ENCODE measurements around the gene IGDCC3. TPM values are rescaled to one million over a fixed set of nuclear protein-coding genes. Genes with fewer than 3 reads are reported as not detected.
A peak's percentile ranks its signal among the peaks of the same experiment; 100 is the strongest.

Gene IGDCC3
- total RNA-seq, 1 donor from 2014 or later: 342 TPM

DNA sequence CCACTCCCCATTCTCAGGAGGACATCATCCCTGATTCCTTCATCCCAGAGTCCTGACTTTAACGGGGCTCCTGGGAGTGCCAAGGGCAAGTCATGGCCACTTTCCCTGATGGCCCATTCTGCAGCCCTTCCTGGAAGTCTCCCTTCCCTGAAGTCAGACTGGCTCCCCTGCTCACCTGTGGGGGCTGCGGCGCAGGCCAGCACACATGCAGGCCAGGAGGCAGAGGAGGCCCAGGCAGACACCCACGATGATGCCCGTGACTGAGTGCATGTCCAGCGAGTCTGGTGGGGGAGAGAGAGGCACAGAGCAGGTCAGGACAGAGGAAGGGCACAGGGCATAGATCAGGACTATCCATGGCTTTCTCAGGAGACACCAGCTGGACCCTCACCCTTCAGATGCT, 8.6 kb upstream of the IGDCC3 start:
- no peak for DNase-seq
- H3K36me3 Mint-ChIP-seq (ENCODE audit: unreplicated experiment): peaks cover 5% of the 10 kb centered on the region
- peaks cover 2% of the 10 kb centered on the region for H3K27me3 Mint-ChIP-seq (ENCODE audit: unreplicated experiment)
- TF ChIP-seq, protein P1, sequence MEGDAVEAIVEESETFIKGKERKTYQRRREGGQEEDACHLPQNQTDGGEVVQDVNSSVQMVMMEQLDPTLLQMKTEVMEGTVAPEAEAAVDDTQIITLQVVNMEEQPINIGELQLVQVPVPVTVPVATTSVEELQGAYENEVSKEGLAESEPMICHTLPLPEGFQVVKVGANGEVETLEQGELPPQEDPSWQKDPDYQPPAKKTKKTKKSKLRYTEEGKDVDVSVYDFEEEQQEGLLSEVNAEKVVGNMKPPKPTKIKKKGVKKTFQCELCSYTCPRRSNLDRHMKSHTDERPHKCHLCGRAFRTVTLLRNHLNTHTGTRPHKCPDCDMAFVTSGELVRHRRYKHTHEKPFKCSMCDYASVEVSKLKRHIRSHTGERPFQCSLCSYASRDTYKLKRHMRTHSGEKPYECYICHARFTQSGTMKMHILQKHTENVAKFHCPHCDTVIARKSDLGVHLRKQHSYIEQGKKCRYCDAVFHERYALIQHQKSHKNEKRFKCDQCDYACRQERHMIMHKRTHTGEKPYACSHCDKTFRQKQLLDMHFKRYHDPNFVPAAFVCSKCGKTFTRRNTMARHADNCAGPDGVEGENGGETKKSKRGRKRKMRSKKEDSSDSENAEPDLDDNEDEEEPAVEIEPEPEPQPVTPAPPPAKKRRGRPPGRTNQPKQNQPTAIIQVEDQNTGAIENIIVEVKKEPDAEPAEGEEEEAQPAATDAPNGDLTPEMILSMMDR (IDR thresholded peaks at IDR 0.05; ENCODE audit: partially characterized antibody, unreplicated experiment): no peak
- H3K4me1 Mint-ChIP-seq (ENCODE audit: low read depth, unreplicated experiment): peaks cover 21% of the 10 kb centered on the region
- H3K27ac Mint-ChIP-seq (ENCODE audit: unreplicated experiment): no peak overlapping the region
- H3K4me3 Mint-ChIP-seq (ENCODE audit: unreplicated experiment): no peak overlapping the region
- peaks cover 5% of the 10 kb centered on the region for H3K9me3 Mint-ChIP-seq (ENCODE audit: unreplicated experiment)

DNA sequence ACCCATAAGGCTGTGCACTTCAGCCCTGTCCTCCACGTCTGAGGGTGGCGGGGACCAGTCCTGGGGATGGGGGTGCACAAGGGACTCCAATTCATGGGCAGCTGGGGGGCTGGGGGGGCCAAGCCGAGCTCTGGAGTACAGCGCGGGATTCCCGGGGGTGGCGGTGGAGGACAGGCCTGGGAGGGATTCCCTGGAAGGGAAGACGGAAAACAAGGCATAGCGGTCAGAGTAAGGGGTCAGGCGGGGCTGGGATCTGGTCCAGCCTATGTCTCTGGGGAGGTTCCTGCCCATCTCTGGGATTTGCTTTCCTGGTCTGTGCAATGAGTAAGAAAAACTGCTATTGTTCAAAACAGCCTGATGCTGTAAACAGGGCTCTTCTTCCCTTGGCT, 8.1 kb upstream of the IGDCC3 start:
- TF ChIP-seq, protein P1 (IDR thresholded peaks at IDR 0.05; ENCODE audit: partially characterized antibody, unreplicated experiment): no peak
- no peak for DNase-seq
- peak overlapping the region; percentile 25 for H3K4me3 Mint-ChIP-seq (ENCODE audit: unreplicated experiment)
- peaks cover 2% of the 10 kb centered on the region for H3K27me3 Mint-ChIP-seq (ENCODE audit: unreplicated experiment)
- peaks cover 5% of the 10 kb centered on the region for H3K36me3 Mint-ChIP-seq (ENCODE audit: unreplicated experiment)
- H3K27ac Mint-ChIP-seq (ENCODE audit: unreplicated experiment): no peak overlapping the region
- H3K9me3 Mint-ChIP-seq (ENCODE audit: unreplicated experiment): peaks cover 5% of the 10 kb centered on the region
- peaks cover 23% of the 10 kb centered on the region for H3K4me1 Mint-ChIP-seq (ENCODE audit: low read depth, unreplicated experiment)

DNA sequence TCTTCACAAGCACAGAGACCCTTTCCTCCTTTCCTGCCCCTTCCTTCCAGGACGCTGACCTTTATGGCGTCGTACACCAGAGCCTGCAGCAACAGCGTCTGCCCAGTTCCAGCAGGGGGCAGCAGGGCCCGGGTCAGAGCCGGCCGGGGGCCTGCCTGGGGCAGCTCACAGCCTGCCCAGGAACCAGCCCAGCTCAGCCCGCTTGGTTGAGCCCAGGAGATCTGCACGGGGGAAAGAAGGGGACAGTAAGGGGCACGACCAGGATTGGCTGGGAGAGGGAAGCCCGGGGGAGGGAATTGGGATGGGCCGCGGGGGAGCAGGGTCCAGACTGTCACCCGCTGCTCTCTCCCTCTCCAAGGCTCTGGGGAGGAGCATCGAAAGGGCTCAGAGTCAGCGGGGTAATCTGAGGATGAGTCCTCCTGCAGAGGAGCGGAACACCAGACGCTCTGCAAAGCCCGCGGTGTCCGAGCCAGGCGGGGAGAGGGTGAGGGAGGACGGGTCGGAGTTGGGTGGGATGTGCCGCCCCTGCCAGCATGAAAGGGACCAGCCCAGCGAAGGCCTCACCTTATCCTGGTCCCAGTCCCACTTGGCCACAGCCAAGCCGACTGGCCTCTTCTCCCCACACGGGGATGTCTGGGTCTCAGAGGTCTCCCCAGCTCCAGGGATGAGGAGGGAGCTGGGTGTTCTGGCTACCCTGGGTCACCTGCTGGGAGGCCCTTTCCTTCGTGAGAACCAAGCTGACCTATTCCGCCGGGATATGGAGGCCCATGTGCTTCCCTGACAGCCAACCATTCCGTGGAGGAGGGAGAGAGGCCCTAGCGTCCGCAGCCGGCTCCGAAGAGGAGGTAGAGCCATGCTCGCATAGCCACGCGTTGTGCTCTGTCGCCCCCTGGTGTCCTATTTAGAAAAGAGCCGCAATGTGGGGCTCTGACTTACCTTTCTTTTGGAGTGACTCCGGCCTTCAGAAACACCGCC, 7.4 kb upstream of the IGDCC3 start:
- Mint-ChIP-seq H3K36me3 (ENCODE audit: unreplicated experiment) (peaks cover 5% of the 10 kb centered on the region), H3K27ac (ENCODE audit: unreplicated experiment) (peak overlapping the region; percentile 86), H3K4me1 (ENCODE audit: low read depth, unreplicated experiment) (peaks cover 25% of the 10 kb centered on the region), H3K27me3 (ENCODE audit: unreplicated experiment) (peaks cover 2% of the 10 kb centered on the region), H3K4me3 (ENCODE audit: unreplicated experiment) (peak overlapping the region; percentile 38), H3K9me3 (ENCODE audit: unreplicated experiment) (peaks cover 6% of the 10 kb centered on the region)
- peak; percentile 92 for DNase-seq
- TF ChIP-seq, protein P1 (IDR thresholded peaks at IDR 0.05; ENCODE audit: partially characterized antibody, unreplicated experiment): peak; percentile 83

DNA sequence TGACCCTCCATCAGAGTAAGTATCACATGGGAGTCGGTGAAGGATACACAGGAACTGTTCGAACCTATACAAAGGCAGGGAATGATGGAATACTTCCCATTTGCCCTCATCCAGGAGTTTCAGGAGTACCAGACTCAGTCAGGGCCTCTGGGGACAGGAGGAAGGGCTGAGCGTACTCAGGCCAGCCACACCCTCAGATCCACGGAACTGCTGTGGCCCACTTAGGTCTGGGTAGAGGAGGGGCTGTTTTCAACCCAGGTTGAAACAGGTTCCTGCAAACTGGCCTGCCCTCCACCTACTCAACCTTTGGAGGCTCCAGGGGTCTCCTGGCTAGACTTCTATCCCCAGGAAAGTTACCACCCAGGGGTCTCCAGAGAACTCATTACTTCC, 6.7 kb upstream of the IGDCC3 start:
- H3K36me3 Mint-ChIP-seq (ENCODE audit: unreplicated experiment): peaks cover 5% of the 10 kb centered on the region

More for the DNA sequence above, 6.7 kb upstream of the IGDCC3 start:
- Mint-ChIP-seq H3K27ac (ENCODE audit: unreplicated experiment) (peak overlapping the region; percentile 86), H3K4me1 (ENCODE audit: low read depth, unreplicated experiment) (peaks cover 27% of the 10 kb centered on the region), H3K4me3 (ENCODE audit: unreplicated experiment) (peak overlapping the region; percentile 50), H3K9me3 (ENCODE audit: unreplicated experiment) (peaks cover 7% of the 10 kb centered on the region), H3K27me3 (ENCODE audit: unreplicated experiment) (peaks cover 2% of the 10 kb centered on the region)
- no peak for DNase-seq
- TF ChIP-seq, protein P1 (IDR thresholded peaks at IDR 0.05; ENCODE audit: partially characterized antibody, unreplicated experiment): no peak

All from glutamatergic neuron (in vitro differentiated cells).